K562 (cell line): ENCODE measurements around the gene RNF167.

Source experiments
- ARNT ChIP-seq, 2 experiments: fragments of 450-650 bp; IDR thresholded peaks; 2 replicates each; pipeline ENCODE4 v1.6.1; 2016; ENCODE audit warnings: mild to moderate bottlenecking in 1 of 2
- CC2D1A ChIP-seq: fragments of 450-650 bp; IDR thresholded peaks from 2 replicates; pipeline ENCODE4 v1.6.1; 2017; ENCODE audit warnings: mild to moderate bottlenecking
- CTCF ChIP-seq, 3 experiments: IDR thresholded peaks in 2 of 3; conservative IDR thresholded peaks in 1 of 3; 2 replicates each; pipeline ENCODE4 v1.5.1; 2011 to 2012; ENCODE audit warnings: low read length in 3 of 3, mild to moderate bottlenecking in 3 of 3, control low read depth in 2 of 3, improper control_type of control experiment in 1 of 3, inconsistent platforms in 1 of 3, low read depth in 1 of 3, mixed read lengths in 1 of 3, moderate library complexity in 1 of 3; ENCODE audit not compliant: insufficient read depth in 2 of 3
- E4F1 ChIP-seq: fragments of 250-450 bp; sonication (Bioruptor Pico); IDR thresholded peaks from 2 replicates; pipeline ENCODE4 v1.5.0; 2021; ENCODE audit warnings: mild to moderate bottlenecking, borderline replicate concordance
- FOXA3 ChIP-seq, 2 experiments: fragments of 450-650 bp in 1 of 2; sonication (generic) in 1 of 2; formaldehyde crosslinking; IDR thresholded peaks in 1 of 2; conservative IDR thresholded peaks in 1 of 2; 2 replicates each; pipeline versions ENCODE4 v1.4.0 to v1.8.0; 2020 to 2022; ENCODE audit warnings: mild to moderate bottlenecking in 2 of 2, missing genetic modification reagents in 1 of 2
- GABPA ChIP-seq: fragments of 200-800 bp; sonication (Bioruptor generic); conservative IDR thresholded peaks from 2 replicates; pipeline ENCODE4 v1.6.1; 2016; ENCODE audit warnings: low read depth, missing genetic modification characterization, missing compliant biosample characterization
- NKRF ChIP-seq: fragments of 450-650 bp; IDR thresholded peaks from 2 replicates; pipeline ENCODE4 v1.6.1; 2016; ENCODE audit warnings: borderline replicate concordance
- THRA ChIP-seq: fragments of 450-650 bp; IDR thresholded peaks from 2 replicates; pipeline ENCODE4 v1.6.1; 2017; ENCODE audit warnings: mild to moderate bottlenecking, moderate library complexity
- ZBTB49 ChIP-seq: sonication (generic); formaldehyde crosslinking; IDR thresholded peaks from 2 replicates; pipeline ENCODE4 v1.8.0; 2022; ENCODE audit warnings: missing genetic modification reagents, mild to moderate bottlenecking, borderline replicate concordance
- ZBTB7A ChIP-seq: IDR thresholded peaks from 2 replicates; pipeline ENCODE4 v1.6.1; 2011; ENCODE audit warnings: low read depth, mild to moderate bottlenecking, low read length, moderate library complexity, borderline replicate concordance; ENCODE audit not compliant: control insufficient read depth
- ZNF324 ChIP-seq: fragments of 250-450 bp; sonication (Bioruptor Pico); IDR thresholded peaks from 2 replicates; pipeline ENCODE4 v1.4.0; 2020; ENCODE audit warnings: mild to moderate bottlenecking
- ZNF354B ChIP-seq: fragments of 250-450 bp; sonication (Bioruptor Pico); IDR thresholded peaks from 2 replicates; pipeline ENCODE4 v1.4.0; 2020
- ZNF780A ChIP-seq: fragments of 250-450 bp; sonication (Bioruptor Pico); IDR thresholded peaks from 2 replicates; pipeline ENCODE4 v1.5.0; 2021; ENCODE audit warnings: mild to moderate bottlenecking

- TF ChIP-seq THRA (no peak), GABPA (tag) (no peak), ZBTB7A (no peak), ARNT (IDR thresholded peaks at IDR 0.05) (no peak), NKRF (no peak), ZNF780A (CRISPR knock-in tag) (no peak), E4F1 (CRISPR knock-in tag) (no peak), CTCF (IDR thresholded peaks at IDR 0.05 in 2 of 3, conservative IDR thresholded peaks at IDR 0.05 in 1 of 3; ENCODE audit: insufficient read depth in 2 of 3, low read depth in 1 of 3, low read length in 3 of 3) (no peak), ZNF354B (CRISPR knock-in tag) (no peak), FOXA3 (CRISPR knock-in tag; conservative IDR thresholded peaks at IDR 0.05 in 1 of 2, IDR thresholded peaks at IDR 0.05 in 1 of 2) (no peak), ZBTB49 (CRISPR knock-in tag) (no peak), CC2D1A (no peak), ZNF324 (CRISPR knock-in tag) (no peak)
These were observed 597 bp upstream of the RNF167 start for GRCh38 chr17:4939546-4939795.
